Measurements from ENCODE around the gene CDR2L.

DNA sequence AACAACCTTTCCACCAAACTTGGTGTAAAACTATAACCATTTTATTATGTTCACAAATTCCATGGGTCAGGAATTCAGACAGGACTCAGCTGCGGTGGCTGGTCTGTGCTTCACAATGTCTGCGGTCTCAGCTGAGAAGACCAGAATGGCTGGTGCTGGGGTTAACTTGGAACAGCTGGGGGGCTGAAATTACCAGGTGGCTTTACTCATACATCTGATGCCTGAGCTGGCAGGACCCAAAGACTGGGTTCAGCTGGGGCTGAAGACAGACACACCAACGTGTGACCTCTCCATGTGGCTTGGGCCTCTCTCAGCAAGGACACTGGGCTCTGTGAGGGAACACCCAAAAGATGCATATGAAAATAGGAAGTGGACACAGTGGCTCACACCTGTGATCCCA lies 9.2 kb upstream of the CDR2L start:
- TF ChIP-seq, protein P1, sequence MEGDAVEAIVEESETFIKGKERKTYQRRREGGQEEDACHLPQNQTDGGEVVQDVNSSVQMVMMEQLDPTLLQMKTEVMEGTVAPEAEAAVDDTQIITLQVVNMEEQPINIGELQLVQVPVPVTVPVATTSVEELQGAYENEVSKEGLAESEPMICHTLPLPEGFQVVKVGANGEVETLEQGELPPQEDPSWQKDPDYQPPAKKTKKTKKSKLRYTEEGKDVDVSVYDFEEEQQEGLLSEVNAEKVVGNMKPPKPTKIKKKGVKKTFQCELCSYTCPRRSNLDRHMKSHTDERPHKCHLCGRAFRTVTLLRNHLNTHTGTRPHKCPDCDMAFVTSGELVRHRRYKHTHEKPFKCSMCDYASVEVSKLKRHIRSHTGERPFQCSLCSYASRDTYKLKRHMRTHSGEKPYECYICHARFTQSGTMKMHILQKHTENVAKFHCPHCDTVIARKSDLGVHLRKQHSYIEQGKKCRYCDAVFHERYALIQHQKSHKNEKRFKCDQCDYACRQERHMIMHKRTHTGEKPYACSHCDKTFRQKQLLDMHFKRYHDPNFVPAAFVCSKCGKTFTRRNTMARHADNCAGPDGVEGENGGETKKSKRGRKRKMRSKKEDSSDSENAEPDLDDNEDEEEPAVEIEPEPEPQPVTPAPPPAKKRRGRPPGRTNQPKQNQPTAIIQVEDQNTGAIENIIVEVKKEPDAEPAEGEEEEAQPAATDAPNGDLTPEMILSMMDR (IDR thresholded peaks at IDR 0.05), result no peak
- TF ChIP-seq POLR2A (IDR thresholded peaks at IDR 0.05) (no peak), POLR2AphosphoS5 (IDR thresholded peaks at IDR 0.05) (no peak)

All from stomach (tissue), 4 donors.